PC-3 (cell line): Measurements from ENCODE around the gene ZMIZ1. TPM values are rescaled to one million over a fixed set of nuclear protein-coding genes. Genes with fewer than 3 reads are reported as not detected.

ENCODE experiments used
- ATAC-seq: fragments of 200-7000 bp; cut with Tn5 transposase; 2 replicates; pipeline ENCODE4 v1.9.1; 2020; ENCODE audit warnings: mild to moderate bottlenecking, moderate library complexity
- BruUV-seq: library from RNA; stranded (reverse); fragments of 400-500 nt; replicated peaks from 2 replicates; lab custom pipeline; 2021; lab: Mats Ljungman, UMichigan
- CTCF ChIA-PET: fragments of 300-600 bp; sonication (Branson Sonifier 250); formaldehyde crosslinking; loops from one replicate; lab custom pipeline; 2022; ENCODE audit warnings: antibody characterized with exemption; lab: Charles Lee
- POLR2A ChIA-PET: fragments of 300-600 bp; sonication (Branson Sonifier 250); formaldehyde crosslinking; loops from one replicate; lab custom pipeline; 2022; ENCODE audit warnings: antibody characterized with exemption; ENCODE audit not compliant: unreplicated experiment; lab: Charles Lee
- DNase-seq: peaks from one replicate; pipeline ENCODE4 v3.0.0-alpha.2; 2015
- H2AFZ ChIP-seq: fragments of 300-600 bp; sonication (generic); 2 replicates; pipeline ENCODE4 v1.6.0; 2016; ENCODE audit warnings: antibody characterized with exemption, low read length
- H3F3A ChIP-seq: fragments of 300-600 bp; sonication (generic); one replicate; pipeline ENCODE4 v1.6.0; 2017; ENCODE audit warnings: antibody characterized with exemption, low read length, control low read depth, mild to moderate bottlenecking; ENCODE audit not compliant: unreplicated experiment
- H3K27ac ChIP-seq: fragments of 300-600 bp; sonication (generic); 2 replicates; pipeline ENCODE4 v1.5.1; 2016; ENCODE audit warnings: mild to moderate bottlenecking, low read length
- H3K27me3 ChIP-seq: fragments of 300-600 bp; sonication (generic); 2 replicates; pipeline ENCODE4 v1.6.1; 2016; ENCODE audit warnings: low read length, mixed read lengths
- H3K36me3 ChIP-seq: fragments of 300-600 bp; sonication (generic); 2 replicates; pipeline ENCODE4 v1.6.1; 2016; ENCODE audit warnings: low read depth, mixed run types, low read length, mixed read lengths
- H3K4me1 ChIP-seq: fragments of 300-600 bp; sonication (generic); 2 replicates; pipeline ENCODE4 v1.5.1; 2016; ENCODE audit warnings: low read length; ENCODE audit not compliant: insufficient read depth
- H3K4me2 ChIP-seq: fragments of 300-600 bp; sonication (generic); 2 replicates; pipeline ENCODE4 v1.6.0; 2016; ENCODE audit warnings: low read length
- H3K4me3 ChIP-seq: fragments of 300-600 bp; sonication (generic); 2 replicates; pipeline ENCODE4 v1.5.1; 2016; ENCODE audit warnings: mild to moderate bottlenecking, low read length, mixed read lengths
- H3K79me2 ChIP-seq: fragments of 300-600 bp; sonication (generic); 2 replicates; pipeline ENCODE4 v1.6.1; 2017; ENCODE audit warnings: low read length, mixed read lengths
- H3K9ac ChIP-seq: fragments of 300-600 bp; sonication (generic); 2 replicates; pipeline ENCODE4 v1.6.0; 2016; ENCODE audit warnings: mild to moderate bottlenecking, low read length
- H3K9me2 ChIP-seq: fragments of 300-600 bp; sonication (generic); replicated peaks from 2 replicates; pipeline ENCODE4 v1.6.1; 2016; ENCODE audit warnings: mixed run types, low read length, mixed read lengths
- H3K9me3 ChIP-seq: fragments of 300-600 bp; sonication (generic); 2 replicates; pipeline ENCODE4 v1.6.1; 2016; ENCODE audit warnings: low read length, mixed read lengths
- H4K20me1 ChIP-seq: fragments of 300-600 bp; sonication (generic); 2 replicates; pipeline ENCODE4 v1.6.1; 2016; ENCODE audit warnings: low read length, mixed read lengths
- EZH2 ChIP-seq: fragments of 300-600 bp; sonication (generic); IDR thresholded peaks from one replicate; pipeline ENCODE4 v1.6.1; 2017; ENCODE audit warnings: antibody characterized with exemption, mild to moderate bottlenecking, low read length; ENCODE audit not compliant: unreplicated experiment
- EZH2phosphoT487 ChIP-seq: fragments of 300-600 bp; sonication (generic); IDR thresholded peaks from 2 replicates; pipeline ENCODE4 v1.6.1; 2018; ENCODE audit warnings: mild to moderate bottlenecking, antibody characterized with exemption, low read length, borderline replicate concordance
- intact Hi-C: fragments of 100-400 bp; cut with micrococcal nuclease; formaldehyde crosslinking; loops from 2 replicates; pipeline ENCODE4 v1.9.0; 2023
- total RNA-seq: library from RNA; depleted of rRNA; stranded (reverse); fragments of >200 nt; gene quantifications from 2 replicates; pipeline ENCODE4 v1.2.3, GENCODE V29; 2014
- TF ChIP-seq, protein P1 (sequence below): fragments of 300-600 bp; sonication (generic); conservative IDR thresholded peaks from 2 replicates; pipeline ENCODE4 v1.5.1; 2017; ENCODE audit warnings: antibody characterized with exemption, low read depth, mild to moderate bottlenecking, low read length

The ZMIZ1 gene
- total RNA-seq, 1 experiment from 2014 or later: 55.4 TPM

DNA sequence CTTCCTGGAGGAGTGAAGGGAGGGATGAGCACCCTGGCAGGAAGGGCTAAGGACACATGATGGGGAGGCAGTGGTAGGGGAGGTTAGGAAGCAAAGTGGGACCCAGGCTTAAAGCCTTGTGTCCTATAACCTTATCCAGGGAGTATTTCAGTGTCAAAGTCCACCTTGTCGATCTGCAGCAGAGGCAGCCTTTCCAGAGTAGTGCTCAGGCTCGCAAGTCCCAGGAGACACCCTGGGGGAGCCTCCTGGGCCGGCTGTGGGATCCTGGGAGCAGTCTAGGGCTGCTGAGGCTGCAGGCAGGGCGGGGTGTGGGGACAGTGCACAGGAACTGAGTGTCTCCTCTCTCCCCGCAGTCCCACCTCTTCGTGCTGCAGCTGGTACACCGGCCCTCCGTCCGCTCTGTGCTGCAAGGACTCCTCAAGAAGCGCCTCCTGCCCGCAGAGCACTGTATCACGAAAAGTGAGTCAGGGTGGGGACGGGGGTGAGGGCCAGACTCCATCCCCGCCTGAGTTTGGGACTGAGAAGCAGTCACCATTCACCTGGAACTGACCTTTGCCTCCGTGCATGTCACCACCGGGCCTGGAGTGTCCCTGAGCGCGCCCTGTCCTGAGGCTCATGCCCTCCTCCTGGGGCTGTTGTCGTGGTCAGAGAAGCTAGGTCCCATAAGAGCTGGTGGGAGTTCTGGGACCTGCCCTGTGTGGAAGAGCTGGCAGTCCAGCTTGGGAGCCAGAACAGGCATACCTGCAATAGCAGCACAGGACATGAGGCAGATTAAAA lies 233.2 kb downstream of the ZMIZ1 start:
- no peaks in the 10 kb centered on the region for H3K9me2 ChIP-seq
- H3K36me3 ChIP-seq: peaks cover 62% of the 10 kb centered on the region
- no peaks in the 10 kb centered on the region for H3K9me3 ChIP-seq
- DNase-seq: no peak
- ATAC-seq: no peak
- no peak overlapping the region for H2AFZ ChIP-seq
- peaks cover 37% of the 10 kb centered on the region for H3K4me1 ChIP-seq
- no peak overlapping the region for H3K4me3 ChIP-seq
- no TSS peak for BruUV-seq
- H3K27ac ChIP-seq: no peak overlapping the region
- ChIA-PET CTCF (no interaction called here), POLR2A (no interaction called here)
- H3K79me2 ChIP-seq: no peaks in the 10 kb centered on the region
- intact Hi-C loops: no loop called here
- H3K9ac ChIP-seq: no peak overlapping the region
- no peaks in the 10 kb centered on the region for H3K27me3 ChIP-seq
- H3F3A ChIP-seq: peaks cover 4% of the 10 kb centered on the region
- no peaks in the 10 kb centered on the region for H4K20me1 ChIP-seq
- TF ChIP-seq EZH2phosphoT487 (no peak), EZH2 (no peak)
- TF ChIP-seq, protein P1, sequence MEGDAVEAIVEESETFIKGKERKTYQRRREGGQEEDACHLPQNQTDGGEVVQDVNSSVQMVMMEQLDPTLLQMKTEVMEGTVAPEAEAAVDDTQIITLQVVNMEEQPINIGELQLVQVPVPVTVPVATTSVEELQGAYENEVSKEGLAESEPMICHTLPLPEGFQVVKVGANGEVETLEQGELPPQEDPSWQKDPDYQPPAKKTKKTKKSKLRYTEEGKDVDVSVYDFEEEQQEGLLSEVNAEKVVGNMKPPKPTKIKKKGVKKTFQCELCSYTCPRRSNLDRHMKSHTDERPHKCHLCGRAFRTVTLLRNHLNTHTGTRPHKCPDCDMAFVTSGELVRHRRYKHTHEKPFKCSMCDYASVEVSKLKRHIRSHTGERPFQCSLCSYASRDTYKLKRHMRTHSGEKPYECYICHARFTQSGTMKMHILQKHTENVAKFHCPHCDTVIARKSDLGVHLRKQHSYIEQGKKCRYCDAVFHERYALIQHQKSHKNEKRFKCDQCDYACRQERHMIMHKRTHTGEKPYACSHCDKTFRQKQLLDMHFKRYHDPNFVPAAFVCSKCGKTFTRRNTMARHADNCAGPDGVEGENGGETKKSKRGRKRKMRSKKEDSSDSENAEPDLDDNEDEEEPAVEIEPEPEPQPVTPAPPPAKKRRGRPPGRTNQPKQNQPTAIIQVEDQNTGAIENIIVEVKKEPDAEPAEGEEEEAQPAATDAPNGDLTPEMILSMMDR: no peak
- H3K4me2 ChIP-seq: no peak overlapping the region

DNA sequence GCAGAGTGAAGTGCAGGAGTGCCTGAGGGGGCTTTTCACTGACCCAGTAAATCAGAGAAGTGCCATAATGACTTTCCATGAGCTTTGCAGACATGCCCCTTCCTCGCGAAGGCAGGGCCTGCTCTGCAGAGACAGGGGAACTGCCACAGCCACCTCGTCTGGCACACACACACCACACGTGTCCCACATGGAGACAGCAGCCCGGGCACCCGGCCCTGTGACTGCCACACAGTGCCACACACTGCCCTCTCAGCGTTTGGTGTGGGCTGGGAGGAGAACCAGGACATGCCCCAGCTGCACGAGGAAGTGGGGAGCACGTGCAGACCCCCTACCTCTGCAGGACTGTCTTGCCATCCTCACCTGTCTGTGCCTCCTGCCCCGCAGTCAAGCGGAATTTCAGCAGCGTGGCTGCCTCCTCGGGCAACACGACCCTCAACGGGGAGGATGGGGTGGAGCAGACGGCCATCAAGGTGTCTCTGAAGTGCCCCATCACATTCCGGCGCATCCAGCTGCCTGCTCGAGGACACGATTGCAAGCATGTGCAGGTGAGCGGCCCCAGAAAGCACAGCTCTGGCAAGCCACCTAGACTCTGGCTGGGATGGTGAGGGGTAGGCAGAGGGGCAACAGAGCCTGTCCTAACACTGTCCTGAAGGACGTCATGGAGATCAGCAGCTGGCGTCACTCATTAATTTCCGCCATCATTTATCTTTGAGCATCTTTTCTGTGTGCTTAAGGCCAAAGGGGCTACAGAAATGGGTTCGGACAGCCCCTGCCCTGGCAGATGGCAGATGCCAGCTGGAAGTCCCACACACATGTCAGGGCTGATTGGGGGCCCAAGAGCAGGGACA lies 235.1 kb downstream of the ZMIZ1 start:
- Histone ChIP-seq H3K9me2 (no peaks in the 10 kb centered on the region), H3K27ac (peak overlapping the region; percentile 1; the same call in 1 of the 2 replicates), H3K36me3 (peaks cover 70% of the 10 kb centered on the region), H3K9ac (no peak overlapping the region), H3K79me2 (no peaks in the 10 kb centered on the region), H3K4me2 (no peak overlapping the region), H3K9me3 (no peaks in the 10 kb centered on the region), H3K4me1 (peaks cover 29% of the 10 kb centered on the region), H3K4me3 (no peak overlapping the region), H3K27me3 (no peaks in the 10 kb centered on the region), H4K20me1 (no peaks in the 10 kb centered on the region), H3F3A (peaks cover 3% of the 10 kb centered on the region), H2AFZ (no peak overlapping the region)
- ChIA-PET POLR2A (no interaction called here), CTCF (no interaction called here)
- TF ChIP-seq EZH2phosphoT487: no peak
- TF ChIP-seq, protein P1: no peak
- no peak for DNase-seq
- BruUV-seq: no TSS peak
- no peak for ATAC-seq
- intact Hi-C loops: no loop called here
